ENCODE results near the gene NOS1AP. TPM values are rescaled to one million over a fixed set of nuclear protein-coding genes. Genes with fewer than 3 reads are reported as not detected.

The NOS1AP gene
- total and polyA plus RNA-seq, 2 experiments from 2014 or later: 5.8 to 6.6 TPM

DNA sequence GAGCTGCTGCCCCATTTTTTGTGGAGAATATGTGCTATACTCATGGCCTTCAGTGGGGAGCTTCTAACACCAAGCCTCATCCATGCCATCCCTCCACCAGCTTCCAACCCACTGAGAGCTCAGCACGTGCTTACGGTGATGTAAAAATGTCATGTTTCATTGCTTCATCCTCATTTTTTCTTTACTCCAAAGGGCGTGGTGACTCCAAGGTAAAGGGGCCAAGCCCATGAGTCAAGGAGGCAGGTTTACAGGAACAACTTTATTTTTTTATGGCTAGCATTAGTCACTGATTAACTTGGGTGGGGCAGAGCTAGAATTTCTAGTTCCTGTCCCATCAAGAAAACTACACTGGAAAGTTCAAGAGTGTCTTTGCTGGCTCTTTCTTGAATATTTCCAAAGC, 311.9 kb downstream of the NOS1AP start, which contains the start of gene C1orf226 (continued):
- TF ChIP-seq, protein P1, sequence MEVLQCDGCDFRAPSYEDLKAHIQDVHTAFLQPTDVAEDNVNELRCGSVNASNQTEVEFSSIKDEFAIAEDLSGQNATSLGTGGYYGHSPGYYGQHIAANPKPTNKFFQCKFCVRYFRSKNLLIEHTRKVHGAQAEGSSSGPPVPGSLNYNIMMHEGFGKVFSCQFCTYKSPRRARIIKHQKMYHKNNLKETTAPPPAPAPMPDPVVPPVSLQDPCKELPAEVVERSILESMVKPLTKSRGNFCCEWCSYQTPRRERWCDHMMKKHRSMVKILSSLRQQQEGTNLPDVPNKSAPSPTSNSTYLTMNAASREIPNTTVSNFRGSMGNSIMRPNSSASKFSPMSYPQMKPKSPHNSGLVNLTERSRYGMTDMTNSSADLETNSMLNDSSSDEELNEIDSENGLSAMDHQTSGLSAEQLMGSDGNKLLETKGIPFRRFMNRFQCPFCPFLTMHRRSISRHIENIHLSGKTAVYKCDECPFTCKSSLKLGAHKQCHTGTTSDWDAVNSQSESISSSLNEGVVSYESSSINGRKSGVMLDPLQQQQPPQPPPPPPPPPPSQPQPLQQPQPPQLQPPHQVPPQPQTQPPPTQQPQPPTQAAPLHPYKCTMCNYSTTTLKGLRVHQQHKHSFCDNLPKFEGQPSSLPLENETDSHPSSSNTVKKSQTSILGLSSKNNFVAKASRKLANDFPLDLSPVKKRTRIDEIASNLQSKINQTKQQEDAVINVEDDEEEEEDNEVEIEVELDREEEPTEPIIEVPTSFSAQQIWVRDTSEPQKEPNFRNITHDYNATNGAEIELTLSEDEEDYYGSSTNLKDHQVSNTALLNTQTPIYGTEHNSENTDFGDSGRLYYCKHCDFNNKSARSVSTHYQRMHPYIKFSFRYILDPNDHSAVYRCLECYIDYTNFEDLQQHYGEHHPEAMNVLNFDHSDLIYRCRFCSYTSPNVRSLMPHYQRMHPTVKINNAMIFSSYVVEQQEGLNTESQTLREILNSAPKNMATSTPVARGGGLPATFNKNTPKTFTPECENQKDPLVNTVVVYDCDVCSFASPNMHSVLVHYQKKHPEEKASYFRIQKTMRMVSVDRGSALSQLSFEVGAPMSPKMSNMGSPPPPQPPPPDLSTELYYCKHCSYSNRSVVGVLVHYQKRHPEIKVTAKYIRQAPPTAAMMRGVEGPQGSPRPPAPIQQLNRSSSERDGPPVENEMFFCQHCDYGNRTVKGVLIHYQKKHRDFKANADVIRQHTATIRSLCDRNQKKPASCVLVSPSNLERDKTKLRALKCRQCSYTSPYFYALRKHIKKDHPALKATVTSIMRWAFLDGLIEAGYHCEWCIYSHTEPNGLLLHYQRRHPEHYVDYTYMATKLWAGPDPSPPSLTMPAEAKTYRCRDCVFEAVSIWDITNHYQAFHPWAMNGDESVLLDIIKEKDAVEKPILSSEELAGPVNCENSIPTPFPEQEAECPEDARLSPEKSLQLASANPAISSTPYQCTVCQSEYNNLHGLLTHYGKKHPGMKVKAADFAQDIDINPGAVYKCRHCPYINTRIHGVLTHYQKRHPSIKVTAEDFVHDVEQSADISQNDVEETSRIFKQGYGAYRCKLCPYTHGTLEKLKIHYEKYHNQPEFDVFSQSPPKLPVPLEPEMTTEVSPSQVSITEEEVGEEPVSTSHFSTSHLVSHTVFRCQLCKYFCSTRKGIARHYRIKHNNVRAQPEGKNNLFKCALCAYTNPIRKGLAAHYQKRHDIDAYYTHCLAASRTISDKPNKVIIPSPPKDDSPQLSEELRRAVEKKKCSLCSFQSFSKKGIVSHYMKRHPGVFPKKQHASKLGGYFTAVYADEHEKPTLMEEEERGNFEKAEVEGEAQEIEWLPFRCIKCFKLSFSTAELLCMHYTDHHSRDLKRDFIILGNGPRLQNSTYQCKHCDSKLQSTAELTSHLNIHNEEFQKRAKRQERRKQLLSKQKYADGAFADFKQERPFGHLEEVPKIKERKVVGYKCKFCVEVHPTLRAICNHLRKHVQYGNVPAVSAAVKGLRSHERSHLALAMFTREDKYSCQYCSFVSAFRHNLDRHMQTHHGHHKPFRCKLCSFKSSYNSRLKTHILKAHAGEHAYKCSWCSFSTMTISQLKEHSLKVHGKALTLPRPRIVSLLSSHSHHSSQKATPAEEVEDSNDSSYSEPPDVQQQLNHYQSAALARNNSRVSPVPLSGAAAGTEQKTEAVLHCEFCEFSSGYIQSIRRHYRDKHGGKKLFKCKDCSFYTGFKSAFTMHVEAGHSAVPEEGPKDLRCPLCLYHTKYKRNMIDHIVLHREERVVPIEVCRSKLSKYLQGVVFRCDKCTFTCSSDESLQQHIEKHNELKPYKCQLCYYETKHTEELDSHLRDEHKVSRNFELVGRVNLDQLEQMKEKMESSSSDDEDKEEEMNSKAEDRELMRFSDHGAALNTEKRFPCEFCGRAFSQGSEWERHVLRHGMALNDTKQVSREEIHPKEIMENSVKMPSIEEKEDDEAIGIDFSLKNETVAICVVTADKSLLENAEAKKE (CRISPR knock-in tag; IDR thresholded peaks at IDR 0.05): no peak
- TF ChIP-seq STAT1 (IDR thresholded peaks at IDR 0.05; ENCODE audit: unreplicated experiment) (no peak), ZNF331 (CRISPR knock-in tag; IDR thresholded peaks at IDR 0.05; ENCODE audit: low read depth) (no peak), EZH2 (IDR thresholded peaks at IDR 0.05; ENCODE audit: low read depth, unreplicated experiment) (no peak), JUNB (IDR thresholded peaks at IDR 0.05; ENCODE audit: unreplicated experiment) (no peak), ZNF114 (CRISPR knock-in tag; IDR thresholded peaks at IDR 0.05) (no peak)
- TF ChIP-seq, protein P2, sequence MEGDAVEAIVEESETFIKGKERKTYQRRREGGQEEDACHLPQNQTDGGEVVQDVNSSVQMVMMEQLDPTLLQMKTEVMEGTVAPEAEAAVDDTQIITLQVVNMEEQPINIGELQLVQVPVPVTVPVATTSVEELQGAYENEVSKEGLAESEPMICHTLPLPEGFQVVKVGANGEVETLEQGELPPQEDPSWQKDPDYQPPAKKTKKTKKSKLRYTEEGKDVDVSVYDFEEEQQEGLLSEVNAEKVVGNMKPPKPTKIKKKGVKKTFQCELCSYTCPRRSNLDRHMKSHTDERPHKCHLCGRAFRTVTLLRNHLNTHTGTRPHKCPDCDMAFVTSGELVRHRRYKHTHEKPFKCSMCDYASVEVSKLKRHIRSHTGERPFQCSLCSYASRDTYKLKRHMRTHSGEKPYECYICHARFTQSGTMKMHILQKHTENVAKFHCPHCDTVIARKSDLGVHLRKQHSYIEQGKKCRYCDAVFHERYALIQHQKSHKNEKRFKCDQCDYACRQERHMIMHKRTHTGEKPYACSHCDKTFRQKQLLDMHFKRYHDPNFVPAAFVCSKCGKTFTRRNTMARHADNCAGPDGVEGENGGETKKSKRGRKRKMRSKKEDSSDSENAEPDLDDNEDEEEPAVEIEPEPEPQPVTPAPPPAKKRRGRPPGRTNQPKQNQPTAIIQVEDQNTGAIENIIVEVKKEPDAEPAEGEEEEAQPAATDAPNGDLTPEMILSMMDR (conservative IDR thresholded peaks at IDR 0.05; ENCODE audit: low read depth in 2 of 2): no peak
